ENCODE measurements around the gene DAZAP2. TPM values are rescaled to one million over a fixed set of nuclear protein-coding genes. Genes with fewer than 3 reads are reported as not detected.
"Not testable (repeated sequence)": the region's sequence is repeated elsewhere in the genome, so short reads cannot be mapped to it uniquely, and the experiment has no call there.

Gene DAZAP2
- polyA plus RNA-seq, 1 donor (not counting 4 experiments of a cell fraction or from before 2014, with no cell fraction given): 199 TPM

DNA sequence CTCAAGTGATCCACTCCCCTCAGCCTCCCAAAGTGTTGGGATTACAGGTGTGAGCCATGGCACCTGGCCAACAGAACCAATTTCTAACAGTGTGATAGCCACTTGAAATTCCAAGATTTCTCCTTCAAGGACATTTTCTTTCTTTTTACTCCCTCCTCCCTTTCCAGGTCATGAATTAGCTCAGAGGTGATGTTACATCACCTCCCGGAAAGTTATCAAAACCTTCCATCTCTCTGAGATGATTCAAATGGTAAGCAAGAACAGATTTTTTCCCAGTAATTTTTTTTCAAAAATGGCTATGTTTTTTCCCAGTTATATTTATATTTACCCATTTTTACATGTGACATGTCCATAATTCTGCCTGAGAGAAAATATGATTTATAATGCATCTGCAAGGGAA, 47.2 kb downstream of the DAZAP2 start:
- Histone ChIP-seq H3K27ac (ENCODE audit: control insufficient read depth, insufficient read depth, low read length) (no peak overlapping the region), H3K4me2 (ENCODE audit: control insufficient read depth, extremely low read depth, insufficient read depth, low read depth, low read length) (no peak overlapping the region), H3K4me3 (ENCODE audit: control insufficient read depth in 2 of 3, extremely low read depth in 1 of 3, insufficient read depth in 2 of 3, low read depth in 1 of 3, low read length in 3 of 3) (no peak overlapping the region), H3K9me3 (ENCODE audit: control insufficient read depth, low read depth, low read length) (no peaks in the 10 kb centered on the region), H4K20me1 (ENCODE audit: control insufficient read depth, extremely low read depth, insufficient read depth, low read length) (no peaks in the 10 kb centered on the region), H3K79me2 (ENCODE audit: control insufficient read depth, insufficient read depth, low read length) (no peaks in the 10 kb centered on the region), H3K9ac (ENCODE audit: control insufficient read depth, extremely low read depth, insufficient read depth, low read length) (no peak overlapping the region), H3K27me3 (ENCODE audit: control insufficient read depth, extremely low read depth, insufficient read depth, low read length) (no peaks in the 10 kb centered on the region), H2AFZ (ENCODE audit: control insufficient read depth, low read length) (no peak overlapping the region), H3K4me1 (ENCODE audit: control insufficient read depth, extremely low read depth, insufficient read depth, low read length) (peaks cover 16% of the 10 kb centered on the region), H3K36me3 (ENCODE audit: control insufficient read depth in 2 of 2, extremely low read depth in 1 of 2, insufficient read depth in 2 of 2, low read length in 2 of 2) (no peaks in the 10 kb centered on the region), H3K9me1 (ENCODE audit: control insufficient read depth, extremely low read depth, insufficient read depth, low read length) (no peaks in the 10 kb centered on the region)
- dilution Hi-C loops (cut with MboI; ENCODE audit: extremely low pct_ligation_motif_present, low sequenced_read_pairs): no loop called here
- TF ChIP-seq, protein P1, sequence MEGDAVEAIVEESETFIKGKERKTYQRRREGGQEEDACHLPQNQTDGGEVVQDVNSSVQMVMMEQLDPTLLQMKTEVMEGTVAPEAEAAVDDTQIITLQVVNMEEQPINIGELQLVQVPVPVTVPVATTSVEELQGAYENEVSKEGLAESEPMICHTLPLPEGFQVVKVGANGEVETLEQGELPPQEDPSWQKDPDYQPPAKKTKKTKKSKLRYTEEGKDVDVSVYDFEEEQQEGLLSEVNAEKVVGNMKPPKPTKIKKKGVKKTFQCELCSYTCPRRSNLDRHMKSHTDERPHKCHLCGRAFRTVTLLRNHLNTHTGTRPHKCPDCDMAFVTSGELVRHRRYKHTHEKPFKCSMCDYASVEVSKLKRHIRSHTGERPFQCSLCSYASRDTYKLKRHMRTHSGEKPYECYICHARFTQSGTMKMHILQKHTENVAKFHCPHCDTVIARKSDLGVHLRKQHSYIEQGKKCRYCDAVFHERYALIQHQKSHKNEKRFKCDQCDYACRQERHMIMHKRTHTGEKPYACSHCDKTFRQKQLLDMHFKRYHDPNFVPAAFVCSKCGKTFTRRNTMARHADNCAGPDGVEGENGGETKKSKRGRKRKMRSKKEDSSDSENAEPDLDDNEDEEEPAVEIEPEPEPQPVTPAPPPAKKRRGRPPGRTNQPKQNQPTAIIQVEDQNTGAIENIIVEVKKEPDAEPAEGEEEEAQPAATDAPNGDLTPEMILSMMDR (optimal IDR thresholded peaks at IDR 0.05 in 1 of 3, IDR thresholded peaks at IDR 0.05 in 1 of 3, conservative IDR thresholded peaks at IDR 0.05 in 1 of 3; ENCODE audit: extremely low read depth in 1 of 3, insufficient read depth in 2 of 3, low read length in 3 of 3): no peak
- no peak for TF ChIP-seq EZH2 (IDR thresholded peaks at IDR 0.05; ENCODE audit: low read length)
- no peak for DNase-seq (ENCODE audit: low read depth, low spot score)
- no peak for FAIRE-seq

DNA sequence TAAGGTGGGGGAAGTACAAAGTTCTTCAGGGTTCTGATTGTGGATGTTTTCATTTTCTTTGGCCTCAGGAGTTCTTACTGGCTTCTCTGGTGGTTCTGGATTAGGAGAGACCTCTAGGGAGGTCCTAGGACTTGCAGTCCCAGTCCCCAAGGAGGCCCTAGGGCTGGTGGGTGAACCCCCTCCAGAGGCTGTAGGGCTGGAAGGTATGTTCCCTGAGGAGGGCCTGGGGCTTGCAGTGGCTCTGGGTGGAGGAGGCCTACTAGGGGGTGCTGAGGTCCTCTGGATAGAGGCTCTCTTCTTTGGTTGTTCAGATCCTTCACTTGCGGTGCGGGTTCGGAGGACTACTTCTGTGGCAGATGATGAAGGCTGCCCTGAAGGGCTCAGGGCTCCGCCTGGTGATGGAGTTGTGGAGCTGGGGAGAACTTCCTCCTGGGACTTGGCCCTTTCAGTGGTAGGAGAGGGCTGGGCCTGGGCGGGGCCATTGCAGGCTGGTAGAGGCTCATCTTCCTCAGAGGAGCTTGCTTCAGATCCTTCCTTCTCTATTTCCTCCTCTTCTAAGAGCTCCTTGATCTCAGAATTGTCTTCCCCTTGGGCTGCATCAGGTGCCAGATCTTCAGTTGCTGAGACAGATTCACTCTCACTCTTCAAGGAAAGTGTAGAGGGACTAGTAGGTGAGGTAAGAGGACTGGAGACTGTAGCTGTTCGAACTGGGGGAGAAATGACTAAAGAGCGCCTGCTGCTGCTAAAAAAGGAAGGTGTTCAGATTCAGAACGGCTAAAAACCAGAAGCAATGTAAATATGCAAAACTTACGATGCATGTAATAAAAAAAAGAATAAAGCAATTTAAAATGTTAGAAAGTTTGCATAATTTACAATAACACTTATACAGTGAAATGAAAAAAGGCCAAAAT, 53.2 kb downstream of the DAZAP2 start:
- H3K9ac ChIP-seq (ENCODE audit: control insufficient read depth, extremely low read depth, insufficient read depth, low read length); H3K27ac ChIP-seq (ENCODE audit: control insufficient read depth, insufficient read depth, low read length); dilution Hi-C loops (cut with MboI; ENCODE audit: extremely low pct_ligation_motif_present, low sequenced_read_pairs); H3K4me3 ChIP-seq (ENCODE audit: control insufficient read depth in 2 of 3, extremely low read depth in 1 of 3, insufficient read depth in 2 of 3, low read depth in 1 of 3, low read length in 3 of 3); H3K4me2 ChIP-seq (ENCODE audit: control insufficient read depth, extremely low read depth, insufficient read depth, low read depth, low read length); H3K4me1 ChIP-seq (ENCODE audit: control insufficient read depth, extremely low read depth, insufficient read depth, low read length); H3K9me1 ChIP-seq (ENCODE audit: control insufficient read depth, extremely low read depth, insufficient read depth, low read length); DNase-seq (ENCODE audit: low read depth, low spot score); H3K79me2 ChIP-seq (ENCODE audit: control insufficient read depth, insufficient read depth, low read length); FAIRE-seq; H3K9me3 ChIP-seq (ENCODE audit: control insufficient read depth, low read depth, low read length); H4K20me1 ChIP-seq (ENCODE audit: control insufficient read depth, extremely low read depth, insufficient read depth, low read length); H3K27me3 ChIP-seq (ENCODE audit: control insufficient read depth, extremely low read depth, insufficient read depth, low read length); H3K36me3 ChIP-seq (ENCODE audit: control insufficient read depth in 2 of 2, extremely low read depth in 1 of 2, insufficient read depth in 2 of 2, low read length in 2 of 2); H2AFZ ChIP-seq (ENCODE audit: control insufficient read depth, low read length): not testable (repeated sequence)

Other genes starting within 250 kb of the DAZAP2 start
- gene SLC11A2, start 212.4 kb upstream of the DAZAP2 start, polyA plus RNA-seq: 26.7 to 38.9 TPM (median 37.5 TPM) in 3 replicates
- 36.1 to 51.1 TPM (median 50.6 TPM) in 3 replicates for gene LETMD1, start 190.5 kb upstream of the DAZAP2 start, polyA plus RNA-seq
- gene CSRNP2, start 155.2 kb upstream of the DAZAP2 start, polyA plus RNA-seq: 17.5 to 19.2 TPM (median 18.4 TPM) in 3 replicates
- gene TFCP2, start 65.7 kb upstream of the DAZAP2 start, polyA plus RNA-seq: 17.0 to 28.7 TPM (median 27.2 TPM) in 3 replicates
- gene POU6F1, start 20.8 kb upstream of the DAZAP2 start, polyA plus RNA-seq: 0.29 to 0.45 TPM (median 0.42 TPM) in 3 replicates
- 42.9 to 63.3 TPM (median 52.1 TPM) in 3 replicates for gene SMAGP, start 31.6 kb downstream of the DAZAP2 start, polyA plus RNA-seq
- 0.04 TPM in 1 of 3 replicates, not detected in the others for gene BIN2, start 85.3 kb downstream of the DAZAP2 start, polyA plus RNA-seq
- not detected in 3 replicates for gene CELA1, start 107.9 kb downstream of the DAZAP2 start, polyA plus RNA-seq
- 42.7 to 78.1 TPM (median 57.5 TPM) in 3 replicates for gene GALNT6, start 152.6 kb downstream of the DAZAP2 start, polyA plus RNA-seq
- 1.1 to 2.3 TPM (median 2.0 TPM) in 3 replicates for gene SLC4A8, start 186.0 kb downstream of the DAZAP2 start, polyA plus RNA-seq

Data from keratinocyte (primary cell).